Caco-2 (cell line): ENCODE measurements around the gene ATG2A. TPM values are rescaled to one million over a fixed set of nuclear protein-coding genes. Genes with fewer than 3 reads are reported as not detected.

ENCODE experiments used
- BruUV-seq: library from RNA; stranded (reverse); fragments of 400-500 nt; replicated peaks from 2 replicates; lab custom pipeline; 2021; lab: Mats Ljungman, UMichigan
- CTCF ChIA-PET: fragments of 300-600 bp; sonication (Branson Sonifier 250); formaldehyde crosslinking; loops from one replicate; lab custom pipeline; 2022; ENCODE audit warnings: antibody characterized with exemption; lab: Charles Lee
- POLR2A ChIA-PET: fragments of 300-600 bp; sonication (Branson Sonifier 250); formaldehyde crosslinking; loops from one replicate; lab custom pipeline; 2022; ENCODE audit warnings: antibody characterized with exemption; lab: Charles Lee
- DNase-seq, 2 experiments: peaks; one replicate each; pipeline versions ENCODE4 v3.0.0 to v3.0.0-alpha.2; 2020 to 2022
- H3K27me3 ChIP-seq: replicated peaks from 2 replicates; pipeline ENCODE4 v1.6.0; 2011; ENCODE audit warnings: low read length; ENCODE audit not compliant: control insufficient read depth, insufficient read depth
- H3K36me3 ChIP-seq: 2 replicates; pipeline ENCODE4 v1.5.1; 2011; ENCODE audit warnings: low read length; ENCODE audit not compliant: control insufficient read depth, insufficient read depth
- H3K4me1 ChIP-seq: fragments of 250-450 bp; sonication (Bioruptor Pico); 2 replicates; pipeline ENCODE4 v1.5.1; 2020; ENCODE audit warnings: mild to moderate bottlenecking
- H3K4me3 ChIP-seq: 2 replicates; pipeline ENCODE4 v1.5.1; 2011; ENCODE audit warnings: low read depth, mild to moderate bottlenecking, control low read depth, low read length
- H3K9me3 ChIP-seq: fragments of 250-450 bp; sonication (Bioruptor Pico); 2 replicates; pipeline ENCODE4 v1.5.1; 2020; ENCODE audit warnings: mild to moderate bottlenecking, moderate library complexity
- H3K27ac Mint-ChIP-seq: one replicate; pipeline ENCODE4 v1.8.0; 2022; ENCODE audit warnings: mixed read lengths; ENCODE audit not compliant: unreplicated experiment
- H3K27me3 Mint-ChIP-seq: one replicate; pipeline ENCODE4 v1.8.0; 2022; ENCODE audit warnings: mixed read lengths; ENCODE audit not compliant: insufficient read depth, unreplicated experiment
- H3K36me3 Mint-ChIP-seq: one replicate; pipeline ENCODE4 v1.8.0; 2022; ENCODE audit warnings: mild to moderate bottlenecking, mixed read lengths; ENCODE audit not compliant: insufficient read depth, unreplicated experiment
- H3K4me1 Mint-ChIP-seq: one replicate; pipeline ENCODE4 v1.8.0; 2022; ENCODE audit warnings: low read depth, mixed read lengths; ENCODE audit not compliant: unreplicated experiment
- H3K4me3 Mint-ChIP-seq: one replicate; pipeline ENCODE4 v1.8.0; 2022; ENCODE audit warnings: mild to moderate bottlenecking, moderate library complexity, mixed read lengths; ENCODE audit not compliant: unreplicated experiment
- H3K9me3 Mint-ChIP-seq: one replicate; pipeline ENCODE4 v1.8.0; 2022; ENCODE audit warnings: mixed read lengths; ENCODE audit not compliant: unreplicated experiment
- CTCF ChIP-seq, 2 experiments: fragments of 200-600 bp in 1 of 2; IDR thresholded peaks; 1 replicate in 1 of 2; 2 replicates in 1 of 2; pipeline versions ENCODE4 v1.5.1 to v1.8.0; 2011 to 2022; ENCODE audit warnings: antibody characterized with exemption in 1 of 2, control low read depth in 1 of 2, inconsistent platforms in 1 of 2, low read depth in 1 of 2, low read length in 1 of 2, mild to moderate bottlenecking in 1 of 2, moderate library complexity in 1 of 2; ENCODE audit not compliant: insufficient read depth in 1 of 2, severe bottlenecking in 1 of 2, unreplicated experiment in 1 of 2
- intact Hi-C: fragments of 100-400 bp; cut with micrococcal nuclease; formaldehyde crosslinking; loops from one replicate; pipeline ENCODE4 v1.10.0; 2022; ENCODE audit not compliant: unreplicated experiment
- total RNA-seq: library from RNA; stranded (reverse); gene quantifications from 2 replicates; pipeline ENCODE4 v1.2.3, GENCODE V29; 2022

Gene ATG2A
- total RNA-seq, 1 experiment from 2014 or later = 27.9 TPM

DNA sequence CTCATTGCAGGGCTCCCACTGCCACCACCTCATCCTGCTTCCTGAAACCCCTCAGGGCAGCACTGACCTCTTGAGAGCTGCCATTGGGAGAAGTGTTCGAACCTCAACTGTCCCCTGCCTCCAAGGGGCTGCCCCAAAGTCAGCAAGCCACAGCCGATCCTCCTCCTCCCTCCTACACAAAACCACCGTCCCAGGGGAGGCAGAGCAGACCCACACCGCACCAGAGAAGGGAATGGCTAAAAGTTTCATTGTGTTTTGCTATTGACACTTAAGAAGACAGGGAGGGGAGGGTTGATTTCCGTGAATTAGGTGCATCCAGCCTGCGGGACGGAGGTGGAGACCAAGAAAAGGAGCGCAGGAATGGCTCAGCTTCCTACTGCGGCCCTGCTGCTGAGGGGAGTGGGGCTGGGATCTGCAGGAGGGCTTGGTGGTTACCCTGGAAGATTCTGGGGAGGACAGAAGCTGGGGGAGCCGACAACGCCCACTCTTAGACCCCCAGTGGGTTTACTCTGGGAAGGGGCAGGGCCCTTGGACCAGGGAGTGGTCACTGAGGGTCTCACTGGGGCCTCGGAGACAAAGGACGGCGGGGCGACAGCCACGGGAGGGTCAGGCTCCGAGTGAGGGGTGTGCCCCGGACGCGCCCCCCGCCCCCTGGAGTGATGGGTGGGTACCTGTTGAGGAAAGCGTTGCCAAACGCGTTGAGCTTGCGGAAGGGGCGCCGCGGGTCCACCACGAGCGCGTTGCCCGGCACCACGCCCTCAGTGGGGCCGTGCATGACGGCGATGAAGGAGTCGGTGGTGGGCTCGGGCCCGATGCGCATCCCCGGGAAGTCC is 39.4 kb downstream of the ATG2A start:
- Mint-ChIP-seq H3K27ac (peak overlapping the region; percentile 82), H3K27me3 (no peaks in the 10 kb centered on the region), H3K36me3 (peaks cover 70% of the 10 kb centered on the region), H3K4me1 (peaks cover 16% of the 10 kb centered on the region), H3K4me3 (peak overlapping the region; percentile 85), H3K9me3 (no peaks in the 10 kb centered on the region)
- Histone ChIP-seq H3K4me3 (peak overlapping the region; percentile 57), H3K36me3 (0 out of 2 replicates have a peak, but pooled peaks cover 3% of the 10 kb centered on the region), H3K27me3 (no peaks in the 10 kb centered on the region), H3K4me1 (peaks cover 34% of the 10 kb centered on the region), H3K9me3 (no peaks in the 10 kb centered on the region)
- BruUV-seq = no TSS peak
- no peak for DNase-seq
- CTCF ChIA-PET = interaction anchor here (0.6 to 3.2 kb wide), 8 partner anchors 11 to 178 kb away, joined by 3 to 17 read pairs (median 8); partner anchors contain the start of gene CDC42BPG
- intact Hi-C loops = loop anchor here (1.0 to 2.0 kb wide), 3 partner anchors 12 to 30 kb away; no protein-coding TSS in a partner anchor
- TF ChIP-seq CTCF (IDR thresholded peaks at IDR 0.05; ENCODE audit: insufficient read depth in 1 of 2, low read depth in 1 of 2, low read length in 1 of 2, severe bottlenecking in 1 of 2, unreplicated experiment in 1 of 2) = no peak
- POLR2A ChIA-PET = interaction anchor here (0.6 to 3.5 kb wide), 7 partner anchors 11 to 99 kb away, joined by 3 to 21 read pairs (median 3); partner anchors contain the start of genes MEN1 and SF1

DNA sequence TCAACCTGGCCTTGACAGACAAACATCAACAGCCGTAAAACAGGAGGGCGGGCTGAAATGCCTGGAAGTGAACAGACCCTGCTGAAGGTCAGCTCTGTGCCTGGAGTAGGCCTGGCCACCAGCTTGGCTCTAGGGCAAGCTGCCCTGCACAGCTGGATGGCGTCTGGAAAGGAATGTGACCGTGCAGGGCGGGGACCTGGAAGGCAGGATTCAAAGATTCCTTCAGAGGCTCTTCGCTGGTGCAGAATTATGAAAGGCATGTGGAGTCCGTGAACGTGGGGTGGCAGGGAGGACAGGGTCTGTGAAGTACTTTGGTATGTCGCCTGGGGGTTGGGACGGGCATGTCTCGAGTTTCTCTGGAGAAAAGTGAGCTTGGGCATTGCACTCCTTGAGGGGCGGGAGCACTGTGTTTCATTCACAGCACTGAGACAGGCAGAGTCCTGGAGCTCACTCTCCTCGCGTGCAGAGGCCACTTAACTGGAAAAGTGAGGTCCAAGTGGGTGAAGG is 40.1 kb downstream of the ATG2A start:
- TSS peak; percentile 35 for BruUV-seq
- TF ChIP-seq CTCF (IDR thresholded peaks at IDR 0.05; ENCODE audit: insufficient read depth in 1 of 2, low read depth in 1 of 2, low read length in 1 of 2, severe bottlenecking in 1 of 2, unreplicated experiment in 1 of 2) = no peak
- ChIA-PET CTCF (interaction anchor here (0.6 to 3.2 kb wide), 5 partner anchors 12 to 33 kb away, joined by 3 to 16 read pairs (median 4); partner anchors contain the start of gene CDC42BPG), POLR2A (interaction anchor here (0.6 to 3.5 kb wide), 6 partner anchors 11 to 98 kb away, joined by 3 to 21 read pairs (median 4); partner anchors contain the start of genes MEN1 and SF1)
- Histone ChIP-seq H3K9me3 (no peaks in the 10 kb centered on the region), H3K4me1 (peaks cover 42% of the 10 kb centered on the region), H3K36me3 (0 out of 2 replicates have a peak, but pooled peaks cover 3% of the 10 kb centered on the region), H3K27me3 (no peaks in the 10 kb centered on the region), H3K4me3 (peak overlapping the region; percentile 57)
- Mint-ChIP-seq H3K4me3 (peak overlapping the region; percentile 85), H3K4me1 (peaks cover 17% of the 10 kb centered on the region), H3K9me3 (no peaks in the 10 kb centered on the region), H3K27ac (peak overlapping the region; percentile 82), H3K36me3 (peaks cover 76% of the 10 kb centered on the region), H3K27me3 (no peaks in the 10 kb centered on the region)
- intact Hi-C loops = no loop called here
- DNase-seq = peak; percentile 77 to 90

GRCh38 chr11:64876229-64876750 is 40.7 kb downstream of the ATG2A start:
- no peaks in the 10 kb centered on the region for H3K27me3 ChIP-seq
- intact Hi-C loops = no loop called here
- Mint-ChIP-seq H3K27me3 (no peaks in the 10 kb centered on the region), H3K4me3 (peak overlapping the region; percentile 85), H3K27ac (peak overlapping the region; percentile 82), H3K4me1 (peaks cover 21% of the 10 kb centered on the region), H3K9me3 (no peaks in the 10 kb centered on the region), H3K36me3 (peaks cover 82% of the 10 kb centered on the region)
- no peaks in the 10 kb centered on the region for H3K9me3 ChIP-seq
- DNase-seq = no peak
- CTCF ChIA-PET = interaction anchor here (0.6 to 3.2 kb wide), 5 partner anchors 12 to 122 kb away, joined by 4 to 16 read pairs (median 4); no protein-coding TSS in a partner anchor
- H3K36me3 ChIP-seq = 0 out of 2 replicates have a peak, but pooled peaks cover 6% of the 10 kb centered on the region
- H3K4me3 ChIP-seq = peak overlapping the region; percentile 57
- TF ChIP-seq CTCF (IDR thresholded peaks at IDR 0.05; ENCODE audit: insufficient read depth in 1 of 2, low read depth in 1 of 2, low read length in 1 of 2, severe bottlenecking in 1 of 2, unreplicated experiment in 1 of 2) = no peak
- H3K4me1 ChIP-seq = peaks cover 48% of the 10 kb centered on the region
- BruUV-seq = no TSS peak
- POLR2A ChIA-PET = interaction anchor here (1.4 to 3.5 kb wide), 2 partner anchors 13 to 98 kb away, joined by 3 to 21 read pairs; partner anchors contain the start of gene SF1
